Measurements from ENCODE around the gene HGFAC. TPM values are rescaled to one million over a fixed set of nuclear protein-coding genes. Genes with fewer than 3 reads are reported as not detected.
A peak's percentile ranks its signal among the peaks of the same experiment; 100 is the strongest.

Gene HGFAC
- total RNA-seq, 2 donors from 2014 or later = 0.52 TPM; not detected in 1

- Histone ChIP-seq H3K9ac (ENCODE audit: low read depth in 2 of 2, low read length in 2 of 2) (no peak overlapping the region), H3K27me3 (peaks cover 6% of the 10 kb centered on the region), H3K27ac (no peak overlapping the region), H3K9me3 (no peaks in the 10 kb centered on the region), H3K4me1 (no peaks in the 10 kb centered on the region), H3K36me3 (no peaks in the 10 kb centered on the region), H3K4me3 (no peak overlapping the region)
- intact Hi-C loops (cut with DNase I) = no loop called here
- TF ChIP-seq CTCF (IDR thresholded peaks at IDR 0.05) = no peak
- DNase-seq = no peak
These were observed 27.0 kb downstream of the HGFAC start for GRCh38 chr4:3468804-3469203.

DNA sequence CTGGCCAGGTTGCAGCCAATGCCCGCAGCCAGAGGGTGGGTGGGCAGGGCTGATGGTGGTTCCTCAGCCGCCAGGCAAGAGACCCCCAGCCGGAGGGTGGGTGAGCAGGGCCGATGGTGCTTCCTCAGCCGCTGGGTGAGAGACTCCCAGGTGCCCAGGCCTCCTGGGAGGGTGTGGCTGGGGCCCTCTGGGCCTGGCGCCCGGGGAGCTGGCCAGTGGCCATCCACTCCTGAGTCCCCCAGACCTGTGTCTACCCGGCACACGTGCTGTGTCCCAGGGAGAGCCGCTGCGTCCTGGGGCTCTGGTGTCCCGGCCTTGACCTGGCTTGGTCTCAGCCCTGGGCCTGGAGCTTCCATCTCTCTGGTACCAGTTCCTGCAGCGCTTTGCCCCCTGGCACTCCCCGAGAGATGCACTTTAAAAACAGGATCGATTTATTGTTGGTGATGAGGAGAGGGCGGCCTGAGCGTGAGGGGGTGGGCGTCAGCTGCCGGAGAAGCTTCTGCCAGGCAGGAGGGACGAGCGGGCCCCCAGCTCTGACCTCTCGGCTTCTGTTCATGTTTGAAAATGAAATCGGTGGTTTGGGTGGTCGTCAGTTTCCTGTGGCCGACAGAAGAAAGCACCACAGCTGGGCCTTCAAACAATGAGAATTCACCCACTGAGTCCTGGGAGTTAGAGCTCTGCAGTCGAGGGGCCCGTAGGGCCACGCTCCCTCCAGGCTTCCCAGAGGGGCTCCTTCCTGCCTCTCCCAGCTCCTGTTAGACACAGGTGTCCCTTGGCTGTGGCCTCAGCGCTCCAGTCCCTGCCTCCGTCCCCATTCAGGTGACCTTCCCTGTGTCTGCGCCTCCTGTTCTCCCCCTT lies 27.8 kb downstream of the HGFAC start:
- Histone ChIP-seq H3K9ac (ENCODE audit: low read depth in 2 of 2, low read length in 2 of 2) (no peak overlapping the region), H3K27ac (no peak overlapping the region), H3K4me1 (no peaks in the 10 kb centered on the region), H3K27me3 (no peaks in the 10 kb centered on the region), H3K9me3 (no peaks in the 10 kb centered on the region), H3K4me3 (no peak overlapping the region), H3K36me3 (no peaks in the 10 kb centered on the region)
- no peak for DNase-seq
- intact Hi-C loops (cut with DNase I) = no loop called here
- no peak for TF ChIP-seq CTCF (IDR thresholded peaks at IDR 0.05)

DNA sequence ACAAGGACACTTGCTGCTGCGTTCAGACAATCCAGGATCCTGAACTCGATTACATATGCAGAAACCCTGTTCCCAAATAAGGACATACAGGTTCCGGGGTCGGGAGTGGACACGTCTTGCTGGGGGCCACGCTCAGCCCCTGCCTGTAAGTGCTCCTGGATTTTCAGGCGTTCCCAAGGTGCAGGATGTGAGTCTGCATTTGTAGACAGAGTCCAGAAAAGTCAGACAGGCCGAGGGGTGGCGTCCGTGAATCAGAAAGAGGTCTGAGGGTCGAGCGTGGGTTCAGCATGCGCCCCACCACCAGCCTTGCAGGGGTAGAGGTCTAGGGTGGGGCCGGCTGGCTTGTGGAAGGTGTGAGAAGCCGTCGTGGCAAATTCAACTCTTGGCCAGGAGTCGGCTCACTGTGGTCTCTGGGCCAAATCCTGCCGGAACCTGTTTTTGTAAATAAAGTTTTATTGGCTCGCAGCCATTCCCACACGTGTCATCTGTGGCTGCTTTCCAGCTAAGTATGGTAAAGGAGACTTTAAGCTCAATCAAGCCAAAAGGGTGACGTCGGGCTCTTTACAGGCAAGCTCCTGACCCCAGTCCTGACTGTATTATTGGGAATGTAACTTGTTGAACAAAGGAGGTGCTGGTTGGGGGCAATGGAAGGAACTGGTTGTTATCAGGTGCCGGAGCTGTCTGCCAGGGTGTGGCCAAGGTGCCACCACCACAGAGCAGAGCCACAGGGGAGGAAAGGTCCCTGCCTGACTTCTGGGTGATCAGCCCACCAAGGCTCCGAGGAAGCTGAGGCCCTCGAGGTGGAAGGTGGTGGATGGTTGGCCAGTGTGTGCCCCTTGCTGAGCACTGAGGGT lies 28.7 kb downstream of the HGFAC start:
- Histone ChIP-seq H3K36me3 (no peaks in the 10 kb centered on the region), H3K27ac (no peak overlapping the region), H3K9me3 (no peaks in the 10 kb centered on the region), H3K27me3 (no peaks in the 10 kb centered on the region), H3K9ac (ENCODE audit: low read depth in 2 of 2, low read length in 2 of 2) (no peak overlapping the region), H3K4me3 (no peak overlapping the region), H3K4me1 (no peaks in the 10 kb centered on the region)
- TF ChIP-seq CTCF (IDR thresholded peaks at IDR 0.05) = no peak
- peak; percentile 69 for DNase-seq
- intact Hi-C loops (cut with DNase I) = no loop called here

DNA sequence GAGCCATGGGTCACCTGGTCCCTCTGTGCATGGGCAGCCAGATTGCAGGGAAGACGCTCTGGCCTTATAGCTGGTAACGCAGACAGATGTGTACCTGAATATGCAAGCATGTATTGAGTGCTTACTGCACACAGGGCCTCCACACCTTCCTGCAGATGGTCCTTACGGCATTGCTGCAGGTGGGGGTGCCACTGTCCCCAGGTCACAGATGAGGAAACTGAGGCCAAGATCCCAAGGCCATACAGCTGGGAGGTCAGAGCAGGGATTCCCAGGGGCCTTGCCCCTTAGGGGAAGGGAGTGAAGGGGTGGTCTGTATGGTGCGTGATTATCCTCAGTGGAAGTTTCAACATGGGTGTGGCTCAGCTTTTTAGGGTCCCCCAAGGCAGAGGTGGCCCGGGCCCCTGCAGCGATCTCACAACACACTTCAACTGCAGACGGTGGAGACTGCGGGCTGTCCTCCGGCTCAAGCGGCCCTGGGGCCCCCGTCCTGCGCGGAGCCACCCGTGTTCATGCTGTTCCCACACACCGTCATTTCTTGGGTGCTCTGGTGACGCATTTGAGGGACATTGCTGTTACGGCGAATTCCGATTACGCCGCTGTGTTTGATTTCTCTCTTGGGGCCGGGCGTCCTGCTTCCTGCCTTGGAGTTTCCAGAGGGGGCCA lies 29.5 kb downstream of the HGFAC start:
- no peaks in the 10 kb centered on the region for H3K27me3 ChIP-seq
- H3K9me3 ChIP-seq = no peaks in the 10 kb centered on the region
- H3K9ac ChIP-seq (ENCODE audit: low read depth in 2 of 2, low read length in 2 of 2) = no peak overlapping the region
- H3K4me1 ChIP-seq = no peaks in the 10 kb centered on the region
- intact Hi-C loops (cut with DNase I) = no loop called here
- no peak for TF ChIP-seq CTCF (IDR thresholded peaks at IDR 0.05)
- no peak overlapping the region for H3K4me3 ChIP-seq
- no peak for DNase-seq
- H3K27ac ChIP-seq = no peak overlapping the region
- H3K36me3 ChIP-seq = no peaks in the 10 kb centered on the region

- Histone ChIP-seq H3K4me3 (no peak overlapping the region), H3K9ac (ENCODE audit: low read depth in 2 of 2, low read length in 2 of 2) (no peak overlapping the region), H3K4me1 (no peaks in the 10 kb centered on the region), H3K27me3 (no peaks in the 10 kb centered on the region), H3K27ac (no peak overlapping the region), H3K36me3 (no peaks in the 10 kb centered on the region), H3K9me3 (no peaks in the 10 kb centered on the region)
- no peak for TF ChIP-seq CTCF (IDR thresholded peaks at IDR 0.05)
- no peak for DNase-seq
- intact Hi-C loops (cut with DNase I) = no loop called here
These were observed 30.1 kb downstream of the HGFAC start for GRCh38 chr4:3471886-3472285.
